HUES6 (cell line): ENCODE data around the gene MICU1.
"Not testable (repeated sequence)": the region's sequence is repeated elsewhere in the genome, so short reads cannot be mapped to it uniquely, and the experiment has no call there.

Experiments used
- H3K27ac ChIP-seq: 2 replicates; pipeline ENCODE4 v1.7.0; 2013; ENCODE audit warnings: low read depth, mild to moderate bottlenecking, low read length, inconsistent platforms
- H3K27me3 ChIP-seq: 2 replicates; pipeline ENCODE4 v1.6.1; 2013; ENCODE audit warnings: low read length; ENCODE audit not compliant: control insufficient read depth, insufficient read depth
- H3K36me3 ChIP-seq: 2 replicates; pipeline ENCODE4 v1.6.1; 2013; ENCODE audit warnings: low read length; ENCODE audit not compliant: control insufficient read depth, insufficient read depth
- H3K4me1 ChIP-seq: 2 replicates; pipeline ENCODE4 v1.6.1; 2013; ENCODE audit warnings: low read length; ENCODE audit not compliant: control insufficient read depth, insufficient read depth
- H3K4me3 ChIP-seq: 2 replicates; pipeline ENCODE4 v1.5.1; 2013; ENCODE audit warnings: low read depth, low read length
- H3K9ac ChIP-seq: one replicate; pipeline ENCODE4 v1.6.1; 2013; ENCODE audit warnings: mild to moderate bottlenecking, low read length
- H3K9me3 ChIP-seq: 2 replicates; pipeline ENCODE4 v1.6.1; 2013; ENCODE audit warnings: low read depth, low read length; ENCODE audit not compliant: control insufficient read depth, insufficient read depth

MICU1 gene

GRCh38 chr10:72625608-72626443 is at the start of gene MICU1:
MICU1 (minus strand) TSS chr10:72626079; CDS start chr10:72566793, 59,286 bp downstream.
- peak within 1 kb of the TSS; percentile 99 for H3K4me3 ChIP-seq
- peak within 1 kb of the TSS; percentile 57; the same call in 1 of the 2 replicates for H3K27ac ChIP-seq
- peak within 1 kb of the TSS; percentile 83 for H3K9ac ChIP-seq
- H3K9me3 ChIP-seq, result no peaks in the 10 kb centered on the region
- H3K4me1 ChIP-seq, result no peaks in the 10 kb centered on the region
- H3K36me3 ChIP-seq, result no peaks in the 10 kb centered on the region
- no peaks in the 10 kb centered on the region for H3K27me3 ChIP-seq

GRCh38 chr10:72674174-72674573 is 48.3 kb upstream of the MICU1 start:
- not testable (repeated sequence) for H3K4me1 ChIP-seq, H3K4me3 ChIP-seq, H3K36me3 ChIP-seq, H3K9ac ChIP-seq, H3K27ac ChIP-seq, H3K27me3 ChIP-seq, H3K9me3 ChIP-seq

GRCh38 chr10:72673280-72673679 is 47.4 kb upstream of the MICU1 start:
- H3K27me3 ChIP-seq, result no peaks in the 10 kb centered on the region
- H3K4me1 ChIP-seq, result no peaks in the 10 kb centered on the region
- no peak overlapping the region for H3K4me3 ChIP-seq
- no peak overlapping the region for H3K27ac ChIP-seq
- no peaks in the 10 kb centered on the region for H3K9me3 ChIP-seq
- H3K9ac ChIP-seq, result no peak overlapping the region
- no peaks in the 10 kb centered on the region for H3K36me3 ChIP-seq

GRCh38 chr10:72667207-72667864 is 41.5 kb upstream of the MICU1 start:
- Histone ChIP-seq H3K9me3 (no peaks in the 10 kb centered on the region), H3K36me3 (no peaks in the 10 kb centered on the region), H3K9ac (no peak overlapping the region), H3K27ac (no peak overlapping the region), H3K4me1 (no peaks in the 10 kb centered on the region), H3K4me3 (no peak overlapping the region), H3K27me3 (no peaks in the 10 kb centered on the region)

GRCh38 chr10:72665925-72666324 is 40.0 kb upstream of the MICU1 start:
- Histone ChIP-seq H3K27me3 (no peaks in the 10 kb centered on the region), H3K36me3 (no peaks in the 10 kb centered on the region), H3K4me3 (no peak overlapping the region), H3K27ac (no peak overlapping the region), H3K9me3 (no peaks in the 10 kb centered on the region), H3K9ac (no peak overlapping the region), H3K4me1 (no peaks in the 10 kb centered on the region)

GRCh38 chr10:72663971-72664370 is 38.1 kb upstream of the MICU1 start:
- H3K27ac ChIP-seq, result no peak overlapping the region
- no peaks in the 10 kb centered on the region for H3K27me3 ChIP-seq
- no peak overlapping the region for H3K9ac ChIP-seq
- no peaks in the 10 kb centered on the region for H3K36me3 ChIP-seq
- H3K4me3 ChIP-seq, result no peak overlapping the region
- peaks cover 3% of the 10 kb centered on the region; the same call in 1 of the 2 replicates for H3K4me1 ChIP-seq
- no peaks in the 10 kb centered on the region for H3K9me3 ChIP-seq

GRCh38 chr10:72661431-72661830 is 35.6 kb upstream of the MICU1 start:
- no peak overlapping the region for H3K27ac ChIP-seq
- H3K4me3 ChIP-seq, result no peak overlapping the region
- no peaks in the 10 kb centered on the region for H3K27me3 ChIP-seq
- no peaks in the 10 kb centered on the region for H3K9me3 ChIP-seq
- H3K9ac ChIP-seq, result no peak overlapping the region
- H3K4me1 ChIP-seq, result peaks cover 6% of the 10 kb centered on the region; the same call in 1 of the 2 replicates
- H3K36me3 ChIP-seq, result no peaks in the 10 kb centered on the region

- H3K27me3 ChIP-seq, result no peaks in the 10 kb centered on the region
- no peaks in the 10 kb centered on the region for H3K9me3 ChIP-seq
- H3K4me3 ChIP-seq, result no peak overlapping the region
- no peak overlapping the region for H3K9ac ChIP-seq
- peaks cover 6% of the 10 kb centered on the region; the same call in 1 of the 2 replicates for H3K4me1 ChIP-seq
- H3K36me3 ChIP-seq, result no peaks in the 10 kb centered on the region
- H3K27ac ChIP-seq, result no peak overlapping the region
Measured at GRCh38 chr10:72660220-72660619, 34.3 kb upstream of the MICU1 start.

- H3K9me3 ChIP-seq, result no peaks in the 10 kb centered on the region
- H3K27ac ChIP-seq, result no peak overlapping the region
- H3K4me3 ChIP-seq, result no peak overlapping the region
- no peaks in the 10 kb centered on the region for H3K27me3 ChIP-seq
- no peak overlapping the region for H3K9ac ChIP-seq
- peaks cover 6% of the 10 kb centered on the region; the same call in 1 of the 2 replicates for H3K4me1 ChIP-seq
- H3K36me3 ChIP-seq, result no peaks in the 10 kb centered on the region
Measured at GRCh38 chr10:72659694-72660093, 33.8 kb upstream of the MICU1 start.

- Histone ChIP-seq H3K9ac (no peak overlapping the region), H3K4me1 (peaks cover 6% of the 10 kb centered on the region; the same call in 1 of the 2 replicates), H3K27ac (no peak overlapping the region), H3K36me3 (no peaks in the 10 kb centered on the region), H3K4me3 (no peak overlapping the region), H3K9me3 (no peaks in the 10 kb centered on the region), H3K27me3 (no peaks in the 10 kb centered on the region)
Measured at GRCh38 chr10:72658696-72659400, 33.0 kb upstream of the MICU1 start.

GRCh38 chr10:72654720-72655119 is 28.8 kb upstream of the MICU1 start:
- peaks cover 6% of the 10 kb centered on the region; the same call in 1 of the 2 replicates for H3K4me1 ChIP-seq
- no peak overlapping the region for H3K4me3 ChIP-seq
- H3K9ac ChIP-seq, result no peak overlapping the region
- no peaks in the 10 kb centered on the region for H3K9me3 ChIP-seq
- H3K36me3 ChIP-seq, result no peaks in the 10 kb centered on the region
- no peak overlapping the region for H3K27ac ChIP-seq
- H3K27me3 ChIP-seq, result no peaks in the 10 kb centered on the region
